RWPE2 (cell line): ENCODE measurements around the gene ZNF446.
A peak's percentile ranks its signal among the peaks of the same experiment; 100 is the strongest.

Experiments
- ATAC-seq: fragments of 200-7000 bp; cut with Tn5 transposase; 3 replicates; pipeline ENCODE4 v1.9.1; 2021; ENCODE audit warnings: low read depth
- DNase-seq: peaks from one replicate; pipeline ENCODE4 v3.0.0-alpha.2; 2020; ENCODE audit warnings: low spot score
- H3K27ac ChIP-seq: fragments of 450-650 bp; 2 replicates; pipeline ENCODE4 v1.5.1; 2017; ENCODE audit warnings: mild to moderate bottlenecking; ENCODE audit not compliant: poor library complexity, severe bottlenecking
- H3K27me3 ChIP-seq: fragments of 250-450 bp; sonication (Bioruptor Pico); 2 replicates; pipeline ENCODE4 v1.5.1; 2021; ENCODE audit warnings: mild to moderate bottlenecking, moderate library complexity; ENCODE audit not compliant: insufficient read depth, poor library complexity, severe bottlenecking
- H3K36me3 ChIP-seq: fragments of 250-450 bp; sonication (Bioruptor Pico); 2 replicates; pipeline ENCODE4 v1.5.1; 2020; ENCODE audit warnings: low read depth, mild to moderate bottlenecking, moderate library complexity
- H3K4me1 ChIP-seq: fragments of 250-450 bp; sonication (Bioruptor Pico); 2 replicates; pipeline ENCODE4 v1.5.1; 2021; ENCODE audit warnings: mild to moderate bottlenecking, moderate library complexity; ENCODE audit not compliant: insufficient read depth, poor library complexity, severe bottlenecking
- H3K4me3 ChIP-seq: fragments of 250-450 bp; sonication (Bioruptor Pico); 2 replicates; pipeline ENCODE4 v1.5.1; 2021; ENCODE audit warnings: mild to moderate bottlenecking, moderate library complexity; ENCODE audit not compliant: severe bottlenecking
- H3K9me3 ChIP-seq: fragments of 250-450 bp; sonication (Bioruptor Pico); 2 replicates; pipeline ENCODE4 v1.5.1; 2021; ENCODE audit warnings: mild to moderate bottlenecking, moderate library complexity; ENCODE audit not compliant: severe bottlenecking
- CTCF ChIP-seq: fragments of 450-650 bp; IDR thresholded peaks from one replicate; pipeline ENCODE4 v1.5.1; 2017; ENCODE audit warnings: mild to moderate bottlenecking, moderate library complexity; ENCODE audit not compliant: poor library complexity, severe bottlenecking

Gene ZNF446

DNA sequence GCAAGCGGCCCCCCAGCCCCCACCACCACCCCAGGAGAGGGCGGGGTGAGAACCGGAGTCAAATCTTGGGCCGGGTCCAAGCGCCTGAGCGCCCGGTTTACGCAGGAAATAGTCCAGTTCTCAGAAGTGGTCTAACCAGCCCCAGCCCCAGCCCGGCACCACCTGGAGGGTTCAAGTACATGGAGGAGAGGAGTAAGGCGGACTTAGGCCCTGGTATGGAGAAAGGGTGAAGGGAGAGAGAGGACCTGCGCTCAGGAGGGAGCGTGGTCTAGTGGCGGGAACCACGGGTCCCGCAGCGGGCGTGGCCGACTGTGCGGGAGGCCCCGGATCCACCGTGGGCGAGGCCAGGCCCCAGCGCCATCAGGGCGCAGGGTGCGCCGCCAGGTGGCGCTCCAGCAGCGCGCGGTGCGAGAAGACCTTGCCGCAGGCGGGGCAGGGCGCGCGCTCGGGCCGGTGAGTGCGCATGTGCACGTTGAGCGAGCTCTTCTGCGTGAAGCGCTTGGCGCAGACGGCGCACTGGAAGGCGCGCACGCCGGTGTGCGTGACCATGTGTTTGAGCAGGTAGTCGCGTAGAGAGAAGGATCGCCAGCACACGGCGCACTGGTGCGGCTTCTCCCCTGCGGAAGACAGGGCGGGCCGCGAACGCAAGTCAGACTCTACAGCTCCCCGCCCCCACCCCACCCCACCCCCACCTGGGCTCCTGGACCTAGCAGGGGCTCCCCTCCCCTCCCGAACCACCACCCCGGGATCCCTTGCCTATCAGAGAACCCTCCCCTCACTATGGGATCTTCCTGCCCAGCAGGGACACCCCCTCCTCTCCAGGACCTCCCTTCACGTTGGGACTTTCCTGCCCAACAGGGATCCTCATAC, 37.8 kb downstream of the ZNF446 start:
- no peaks in the 10 kb centered on the region for H3K9me3 ChIP-seq
- peak; percentile 85 for DNase-seq
- TF ChIP-seq CTCF = peak; percentile 96
- H3K27ac ChIP-seq = peak overlapping the region; percentile 47
- H3K27me3 ChIP-seq = no peaks in the 10 kb centered on the region
- H3K4me1 ChIP-seq = peaks cover 3% of the 10 kb centered on the region
- peaks cover 6% of the 10 kb centered on the region for H3K36me3 ChIP-seq
- peak; percentile 64 for ATAC-seq
- H3K4me3 ChIP-seq = peak overlapping the region; percentile 31

DNA sequence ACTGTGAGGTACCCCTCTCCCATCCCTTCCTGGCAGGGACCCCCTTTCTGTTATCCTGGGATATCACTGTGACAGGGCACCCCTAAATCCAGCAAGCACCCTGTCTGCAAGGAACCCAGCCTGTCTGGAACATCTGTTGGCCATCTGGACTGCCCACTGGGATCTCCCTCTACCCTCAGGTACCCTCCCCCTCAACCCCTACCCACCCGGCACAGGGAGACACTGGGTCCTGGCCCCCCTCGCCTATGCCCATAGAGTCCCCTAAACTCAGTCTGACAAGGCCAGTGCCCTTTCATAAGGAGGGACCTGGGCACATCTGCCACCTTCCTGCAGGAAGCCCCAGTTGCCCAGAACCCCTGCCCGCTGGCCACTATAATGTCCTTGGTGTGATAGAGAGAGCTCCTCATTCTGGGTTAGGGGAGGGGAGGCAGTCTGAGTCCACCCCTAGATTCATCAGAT, 38.4 kb downstream of the ZNF446 start:
- Histone ChIP-seq H3K4me1 (peaks cover 3% of the 10 kb centered on the region), H3K27ac (peak overlapping the region; percentile 47), H3K27me3 (no peaks in the 10 kb centered on the region), H3K4me3 (peak overlapping the region; percentile 31), H3K9me3 (no peaks in the 10 kb centered on the region), H3K36me3 (peaks cover 6% of the 10 kb centered on the region)
- ATAC-seq (no peak), DNase-seq (no peak)
- TF ChIP-seq CTCF = no peak

DNA sequence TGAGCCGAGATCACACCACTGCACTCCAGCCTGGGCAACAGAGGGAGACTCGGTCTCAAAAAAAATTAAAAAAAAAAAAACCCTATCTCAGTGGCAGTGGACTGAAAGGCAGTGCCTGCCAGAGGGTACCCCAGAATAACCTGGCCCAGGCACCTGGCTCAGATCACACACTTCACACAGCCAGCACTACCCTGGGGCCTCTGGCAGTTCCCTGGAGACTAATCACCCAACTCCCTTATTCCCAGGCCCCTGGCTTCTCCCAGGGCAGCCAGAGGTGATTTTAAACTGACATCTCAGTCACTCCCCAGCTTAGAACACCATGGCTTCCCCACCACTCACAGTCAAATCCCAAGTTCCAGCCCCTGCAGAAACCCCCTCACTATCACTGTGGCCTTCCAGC, 39.1 kb downstream of the ZNF446 start:
- TF ChIP-seq CTCF = no peak
- Histone ChIP-seq H3K27me3 (no peaks in the 10 kb centered on the region), H3K27ac (no peak overlapping the region), H3K4me3 (no peak overlapping the region), H3K4me1 (peaks cover 3% of the 10 kb centered on the region), H3K36me3 (peaks cover 6% of the 10 kb centered on the region), H3K9me3 (no peaks in the 10 kb centered on the region)
- ATAC-seq (no peak), DNase-seq (no peak)

DNA sequence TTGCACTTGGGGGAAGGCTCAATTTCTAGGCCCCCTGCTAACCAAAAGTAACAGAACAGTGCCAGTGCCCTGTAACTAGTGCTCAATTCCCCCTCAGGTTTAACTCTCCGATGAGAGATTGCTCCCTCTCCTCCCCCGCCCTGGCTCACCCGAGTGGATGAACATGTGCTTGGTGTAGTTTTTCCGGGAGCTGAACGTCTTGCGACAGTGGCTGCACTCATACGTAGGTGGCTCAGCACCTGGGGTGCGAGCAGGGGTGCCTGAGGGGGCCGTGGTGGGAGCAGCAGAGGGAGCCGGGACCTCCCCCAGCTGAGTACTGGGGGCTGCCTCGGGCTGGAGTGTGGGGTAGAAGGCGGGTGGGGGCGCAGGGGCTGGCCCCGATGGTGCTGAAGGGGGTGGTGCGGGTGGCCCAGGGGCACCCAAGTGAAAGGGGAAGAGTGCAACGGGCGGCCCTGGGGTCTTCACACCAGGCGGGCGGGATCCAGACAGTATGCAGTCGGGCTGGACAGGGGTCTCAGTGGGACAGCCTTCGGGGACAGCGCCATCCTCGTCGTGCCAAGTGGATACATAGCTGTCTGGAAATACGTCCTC, 40.2 kb downstream of the ZNF446 start:
- Histone ChIP-seq H3K27ac (no peak overlapping the region), H3K4me1 (peaks cover 3% of the 10 kb centered on the region), H3K9me3 (no peaks in the 10 kb centered on the region), H3K27me3 (no peaks in the 10 kb centered on the region), H3K36me3 (peaks cover 6% of the 10 kb centered on the region), H3K4me3 (no peak overlapping the region)
- ATAC-seq (no peak), DNase-seq (no peak)
- TF ChIP-seq CTCF = no peak
